ENCODE results near the gene GRAMD2B.
A peak's percentile ranks its signal among the peaks of the same experiment; 100 is the strongest.
"Not testable (repeated sequence)": the region's sequence is repeated elsewhere in the genome, so short reads cannot be mapped to it uniquely, and the experiment has no call there.

GRAMD2B gene

DNA sequence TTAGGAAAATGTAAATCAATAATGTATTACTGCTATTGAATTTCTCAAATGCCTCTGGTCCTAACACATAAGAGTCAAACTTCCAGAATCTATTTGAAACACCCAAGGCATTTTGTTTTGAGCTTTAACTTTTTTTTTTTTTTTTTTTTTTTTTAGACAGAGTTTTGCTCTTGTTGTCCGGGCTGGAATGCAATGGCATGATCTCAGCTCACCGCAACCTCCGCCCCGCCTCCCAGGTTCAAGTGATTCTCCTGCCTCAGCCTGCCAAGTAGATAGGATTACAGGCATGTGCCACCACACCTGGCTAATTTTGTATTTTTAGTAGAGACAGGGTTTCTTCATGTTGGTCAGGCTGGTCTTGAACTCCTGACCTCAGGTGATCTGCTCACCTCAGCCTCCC, 96.0 kb downstream of the GRAMD2B start:
- H3K36me3 ChIP-seq (ENCODE audit: insufficient read depth, low read length); H3K79me2 ChIP-seq (ENCODE audit: control insufficient read depth, insufficient read depth, low read length, unreplicated experiment); H3K27me3 ChIP-seq (ENCODE audit: insufficient read depth, low read length); H3K27ac ChIP-seq (ENCODE audit: low read depth, low read length); H3K4me3 ChIP-seq (ENCODE audit: low read depth, low read length); H2AFZ ChIP-seq (ENCODE audit: low read length, unreplicated experiment): not testable (repeated sequence)
- H3K4me1 ChIP-seq (ENCODE audit: control insufficient read depth, insufficient read depth, low read length, unreplicated experiment): peaks cover 29% of the 10 kb centered on the region

DNA sequence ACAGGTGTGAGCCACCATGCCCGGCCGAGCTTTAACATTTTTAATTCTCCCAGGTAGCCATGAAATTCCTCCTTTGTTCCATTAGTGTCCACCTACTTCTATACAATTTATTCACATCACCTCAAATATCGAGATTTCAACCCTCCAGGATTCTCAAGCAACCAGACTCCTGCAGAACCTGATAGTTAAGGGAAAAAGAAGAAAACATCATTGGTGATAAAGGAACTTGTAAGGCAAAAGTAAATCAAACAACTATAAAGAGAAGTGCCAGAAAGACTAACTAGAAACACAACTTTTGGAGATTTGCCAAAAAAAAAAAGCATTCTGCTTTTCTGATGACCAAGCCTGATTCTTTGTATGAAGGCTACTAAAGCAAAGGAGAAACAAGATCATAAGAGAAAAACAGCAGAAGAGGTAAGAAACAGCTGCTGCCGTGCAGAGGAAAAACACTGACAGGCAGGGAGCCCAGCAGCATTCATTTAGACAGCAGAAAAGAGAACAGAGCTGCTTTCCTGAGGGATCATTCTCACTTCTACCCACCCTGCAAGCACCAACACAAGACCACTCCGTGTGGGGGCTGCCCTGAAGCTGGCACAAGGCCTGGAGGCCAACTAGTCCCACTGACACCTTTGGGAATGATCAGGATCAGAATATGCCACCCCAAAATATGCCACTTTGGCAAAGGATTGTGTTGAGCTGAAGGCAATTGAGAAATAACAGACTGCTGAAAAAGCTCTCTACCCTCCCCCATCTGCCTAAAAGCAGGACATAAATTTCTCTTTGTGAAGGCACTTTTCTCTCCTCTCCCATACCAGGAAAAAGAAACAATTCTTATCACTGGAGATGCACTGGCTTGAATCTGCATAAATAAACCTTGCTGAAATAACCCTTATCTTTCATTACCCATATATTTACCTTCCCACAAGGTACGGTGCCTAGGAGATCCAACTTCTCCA, 96.7 kb downstream of the GRAMD2B start:
- Histone ChIP-seq H3K27ac (ENCODE audit: low read depth, low read length) (no peak overlapping the region), H3K36me3 (ENCODE audit: insufficient read depth, low read length) (no peaks in the 10 kb centered on the region), H3K27me3 (ENCODE audit: insufficient read depth, low read length) (no peaks in the 10 kb centered on the region), H3K79me2 (ENCODE audit: control insufficient read depth, insufficient read depth, low read length, unreplicated experiment) (no peaks in the 10 kb centered on the region), H3K4me3 (ENCODE audit: low read depth, low read length) (no peak overlapping the region), H2AFZ (ENCODE audit: low read length, unreplicated experiment) (peak overlapping the region; percentile 18), H3K4me1 (ENCODE audit: control insufficient read depth, insufficient read depth, low read length, unreplicated experiment) (peaks cover 29% of the 10 kb centered on the region)

DNA sequence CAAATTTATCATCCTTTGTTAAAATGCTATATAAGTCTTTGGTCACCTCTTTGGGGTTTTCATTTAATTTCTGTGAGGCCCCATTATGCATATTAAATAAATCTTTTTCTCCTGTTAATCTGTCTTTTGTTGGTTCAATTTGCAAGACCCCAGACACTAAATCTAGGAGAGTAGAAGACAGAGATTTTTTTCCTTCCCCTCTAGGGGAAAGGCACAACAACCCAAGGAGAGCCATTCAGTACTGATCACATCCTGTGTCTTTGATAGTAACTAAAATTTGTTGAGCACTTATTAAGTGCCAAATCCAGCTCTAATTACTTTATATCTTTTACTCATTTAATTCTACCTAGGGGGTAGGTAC, 97.4 kb downstream of the GRAMD2B start:
- no peaks in the 10 kb centered on the region for H3K36me3 ChIP-seq (ENCODE audit: insufficient read depth, low read length)
- H2AFZ ChIP-seq (ENCODE audit: low read length, unreplicated experiment): no peak overlapping the region
- no peaks in the 10 kb centered on the region for H3K79me2 ChIP-seq (ENCODE audit: control insufficient read depth, insufficient read depth, low read length, unreplicated experiment)
- H3K4me3 ChIP-seq (ENCODE audit: low read depth, low read length): no peak overlapping the region
- H3K27ac ChIP-seq (ENCODE audit: low read depth, low read length): no peak overlapping the region
- no peaks in the 10 kb centered on the region for H3K27me3 ChIP-seq (ENCODE audit: insufficient read depth, low read length)
- H3K4me1 ChIP-seq (ENCODE audit: control insufficient read depth, insufficient read depth, low read length, unreplicated experiment): peaks cover 25% of the 10 kb centered on the region

DNA sequence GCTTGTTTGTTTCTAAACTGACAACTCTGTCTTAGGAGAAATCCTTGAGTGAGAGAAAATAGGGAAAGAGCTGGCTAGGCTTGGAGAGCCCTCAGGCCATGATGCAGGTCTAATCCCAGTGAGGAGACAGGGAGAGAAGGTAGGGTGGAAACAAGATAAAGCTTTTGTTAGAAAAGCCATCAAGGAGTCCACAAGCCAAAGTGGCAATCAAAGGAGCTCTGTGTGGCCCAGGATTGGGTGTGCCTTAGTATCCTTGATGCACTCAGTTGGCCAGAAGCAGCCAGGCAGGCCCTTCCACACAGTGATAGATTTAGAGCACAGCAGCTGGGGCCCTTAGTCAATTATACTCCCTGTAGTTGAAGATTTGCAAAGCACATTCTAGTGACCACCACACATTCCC, 97.9 kb downstream of the GRAMD2B start:
- H3K36me3 ChIP-seq (ENCODE audit: insufficient read depth, low read length): no peaks in the 10 kb centered on the region
- H3K27me3 ChIP-seq (ENCODE audit: insufficient read depth, low read length): no peaks in the 10 kb centered on the region
- H3K4me1 ChIP-seq (ENCODE audit: control insufficient read depth, insufficient read depth, low read length, unreplicated experiment): peaks cover 24% of the 10 kb centered on the region
- no peak overlapping the region for H3K27ac ChIP-seq (ENCODE audit: low read depth, low read length)
- H2AFZ ChIP-seq (ENCODE audit: low read length, unreplicated experiment): no peak overlapping the region
- H3K4me3 ChIP-seq (ENCODE audit: low read depth, low read length): no peak overlapping the region
- no peaks in the 10 kb centered on the region for H3K79me2 ChIP-seq (ENCODE audit: control insufficient read depth, insufficient read depth, low read length, unreplicated experiment)

DNA sequence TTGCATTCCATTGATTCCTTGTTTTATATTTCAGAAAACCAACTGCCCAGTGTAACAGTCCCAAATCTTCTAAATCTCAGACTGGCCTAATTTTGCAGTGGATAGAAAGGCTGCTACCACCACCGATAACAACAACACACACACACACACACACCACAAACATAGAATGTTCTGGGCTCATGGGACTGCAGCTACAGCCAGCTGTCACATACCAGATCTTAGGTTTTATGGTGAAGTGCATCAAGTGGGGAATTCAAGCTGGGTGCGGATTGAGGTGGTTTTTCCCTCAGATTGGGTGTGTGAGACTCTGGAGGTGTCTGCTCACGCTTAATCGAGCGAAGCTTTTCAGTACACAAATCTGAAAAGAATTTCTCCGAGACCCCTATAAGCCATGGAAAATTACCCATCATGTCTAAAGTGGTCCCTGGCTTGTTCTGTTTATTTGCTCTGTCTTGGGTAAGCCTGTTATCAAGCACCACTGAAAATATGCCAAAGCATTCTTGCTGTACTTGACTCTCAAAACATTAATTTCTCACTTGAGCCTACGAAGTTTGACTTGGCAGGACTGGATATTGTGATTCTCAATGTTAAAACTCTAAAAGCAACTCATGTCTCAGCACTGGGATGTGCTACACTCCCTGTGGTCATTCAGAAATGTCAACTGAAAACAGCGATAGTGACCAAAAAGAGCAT, 100.8 kb downstream of the GRAMD2B start:
- peaks cover 22% of the 10 kb centered on the region for H3K4me1 ChIP-seq (ENCODE audit: control insufficient read depth, insufficient read depth, low read length, unreplicated experiment)
- H2AFZ ChIP-seq (ENCODE audit: low read length, unreplicated experiment): no peak overlapping the region
- no peak overlapping the region for H3K27ac ChIP-seq (ENCODE audit: low read depth, low read length)
- H3K4me3 ChIP-seq (ENCODE audit: low read depth, low read length): no peak overlapping the region
- H3K27me3 ChIP-seq (ENCODE audit: insufficient read depth, low read length): no peaks in the 10 kb centered on the region
- no peaks in the 10 kb centered on the region for H3K79me2 ChIP-seq (ENCODE audit: control insufficient read depth, insufficient read depth, low read length, unreplicated experiment)
- H3K36me3 ChIP-seq (ENCODE audit: insufficient read depth, low read length): no peaks in the 10 kb centered on the region

DNA sequence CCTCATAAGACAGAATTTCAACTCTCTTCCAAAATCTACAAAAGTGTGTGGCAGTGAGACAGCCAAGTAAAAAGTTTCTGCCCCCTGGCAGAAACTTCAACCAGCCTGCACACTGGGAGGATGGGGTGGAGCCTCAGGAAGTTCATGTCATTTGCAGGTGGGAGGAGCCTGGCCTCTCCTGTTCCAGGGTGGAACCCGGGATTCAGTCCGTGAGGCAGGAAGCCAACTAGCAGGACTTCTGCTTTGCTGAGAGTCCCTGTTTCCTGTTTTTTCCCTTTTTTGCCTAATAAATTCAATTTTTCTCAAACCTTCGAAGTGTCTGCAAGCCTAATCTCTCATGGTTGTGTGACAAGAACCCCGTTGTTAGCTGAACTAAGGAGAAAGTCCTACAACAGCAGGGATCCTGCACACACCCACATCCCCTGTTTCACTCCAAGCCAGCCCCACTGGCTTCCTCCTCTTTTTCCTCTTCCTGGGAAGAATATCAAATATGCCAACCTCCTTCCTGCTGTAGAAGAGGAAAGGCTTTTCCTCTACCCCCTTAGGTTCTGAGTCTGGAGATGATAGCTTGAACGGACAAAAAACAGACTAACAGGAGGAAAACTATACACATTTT, 102.5 kb downstream of the GRAMD2B start:
- Histone ChIP-seq H3K4me3 (ENCODE audit: low read depth, low read length) (no peak overlapping the region), H3K36me3 (ENCODE audit: insufficient read depth, low read length) (no peaks in the 10 kb centered on the region), H3K27ac (ENCODE audit: low read depth, low read length) (0 out of 2 replicates have a peak overlapping the region, but pooled peaks have one; percentile 19), H3K27me3 (ENCODE audit: insufficient read depth, low read length) (no peaks in the 10 kb centered on the region), H2AFZ (ENCODE audit: low read length, unreplicated experiment) (peak overlapping the region; percentile 7), H3K4me1 (ENCODE audit: control insufficient read depth, insufficient read depth, low read length, unreplicated experiment) (peaks cover 14% of the 10 kb centered on the region), H3K79me2 (ENCODE audit: control insufficient read depth, insufficient read depth, low read length, unreplicated experiment) (no peaks in the 10 kb centered on the region)

DNA sequence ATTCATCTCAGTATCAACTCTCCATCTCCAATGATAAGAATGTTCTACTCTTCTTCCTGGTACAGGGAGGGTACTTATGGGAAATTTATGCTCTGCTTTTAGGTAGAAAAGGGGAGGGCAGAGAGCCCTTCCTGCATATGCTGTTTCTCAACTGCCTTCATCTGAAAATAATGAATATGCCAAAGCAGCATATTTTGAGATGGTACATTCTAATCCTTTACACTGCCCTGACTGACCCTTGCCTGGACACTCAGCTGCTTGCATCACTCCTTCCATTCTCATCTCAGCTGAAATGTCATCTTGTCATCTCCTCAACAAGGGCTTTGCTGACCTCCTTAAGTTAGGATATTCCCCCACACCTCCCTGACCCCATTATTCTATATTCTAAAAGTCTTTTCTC, 103.3 kb downstream of the GRAMD2B start:
- Histone ChIP-seq H3K79me2 (ENCODE audit: control insufficient read depth, insufficient read depth, low read length, unreplicated experiment) (no peaks in the 10 kb centered on the region), H2AFZ (ENCODE audit: low read length, unreplicated experiment) (no peak overlapping the region), H3K4me3 (ENCODE audit: low read depth, low read length) (no peak overlapping the region), H3K27ac (ENCODE audit: low read depth, low read length) (no peak overlapping the region), H3K27me3 (ENCODE audit: insufficient read depth, low read length) (no peaks in the 10 kb centered on the region), H3K36me3 (ENCODE audit: insufficient read depth, low read length) (no peaks in the 10 kb centered on the region), H3K4me1 (ENCODE audit: control insufficient read depth, insufficient read depth, low read length, unreplicated experiment) (peaks cover 16% of the 10 kb centered on the region)

DNA sequence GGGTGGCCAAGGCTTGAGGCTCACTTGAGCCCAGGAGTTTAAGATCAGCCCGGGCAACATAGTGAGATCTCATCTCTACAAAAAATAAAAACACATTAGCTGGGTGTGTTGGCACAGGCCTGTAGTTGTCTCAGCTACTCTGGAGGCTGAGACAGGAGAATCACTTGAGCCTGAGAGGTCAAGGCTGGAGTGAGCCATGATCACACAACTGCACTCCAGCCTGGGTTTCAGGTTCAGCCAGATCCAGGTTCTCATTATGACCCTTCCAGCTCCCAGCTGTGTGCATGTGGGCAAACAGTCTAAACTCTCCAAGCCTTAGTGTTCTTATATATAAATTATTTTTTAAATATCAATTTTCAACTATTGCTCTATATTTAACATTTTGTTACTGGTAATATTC, 103.9 kb downstream of the GRAMD2B start:
- no peak overlapping the region for H2AFZ ChIP-seq (ENCODE audit: low read length, unreplicated experiment)
- H3K4me1 ChIP-seq (ENCODE audit: control insufficient read depth, insufficient read depth, low read length, unreplicated experiment): peaks cover 22% of the 10 kb centered on the region
- no peak overlapping the region for H3K4me3 ChIP-seq (ENCODE audit: low read depth, low read length)
- no peaks in the 10 kb centered on the region for H3K79me2 ChIP-seq (ENCODE audit: control insufficient read depth, insufficient read depth, low read length, unreplicated experiment)
- H3K36me3 ChIP-seq (ENCODE audit: insufficient read depth, low read length): no peaks in the 10 kb centered on the region
- H3K27ac ChIP-seq (ENCODE audit: low read depth, low read length): no peak overlapping the region
- H3K27me3 ChIP-seq (ENCODE audit: insufficient read depth, low read length): no peaks in the 10 kb centered on the region

DNA sequence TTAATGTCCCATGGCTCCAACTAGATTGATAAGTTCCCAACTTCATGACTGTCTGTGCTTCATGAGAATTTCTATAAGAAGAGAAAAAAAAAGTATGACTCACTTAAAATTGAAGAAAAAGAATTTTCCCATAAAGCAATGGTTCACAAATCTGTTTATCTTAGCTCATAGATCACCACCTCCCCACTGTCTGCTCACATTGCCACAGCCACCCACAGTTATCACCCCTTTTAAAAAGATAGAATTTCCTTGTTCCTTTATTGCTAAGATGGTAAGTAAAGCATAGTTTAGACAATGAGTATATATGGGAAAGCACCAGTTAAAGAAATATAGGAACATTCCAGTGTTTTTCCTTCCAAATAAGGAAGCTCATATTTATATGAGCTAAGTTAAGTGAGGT, 104.7 kb downstream of the GRAMD2B start:
- Histone ChIP-seq H3K36me3 (ENCODE audit: insufficient read depth, low read length) (no peaks in the 10 kb centered on the region), H3K27me3 (ENCODE audit: insufficient read depth, low read length) (no peaks in the 10 kb centered on the region), H3K4me3 (ENCODE audit: low read depth, low read length) (no peak overlapping the region), H3K4me1 (ENCODE audit: control insufficient read depth, insufficient read depth, low read length, unreplicated experiment) (peaks cover 23% of the 10 kb centered on the region), H3K79me2 (ENCODE audit: control insufficient read depth, insufficient read depth, low read length, unreplicated experiment) (no peaks in the 10 kb centered on the region), H3K27ac (ENCODE audit: low read depth, low read length) (peak overlapping the region; percentile 60), H2AFZ (ENCODE audit: low read length, unreplicated experiment) (no peak overlapping the region)

DNA sequence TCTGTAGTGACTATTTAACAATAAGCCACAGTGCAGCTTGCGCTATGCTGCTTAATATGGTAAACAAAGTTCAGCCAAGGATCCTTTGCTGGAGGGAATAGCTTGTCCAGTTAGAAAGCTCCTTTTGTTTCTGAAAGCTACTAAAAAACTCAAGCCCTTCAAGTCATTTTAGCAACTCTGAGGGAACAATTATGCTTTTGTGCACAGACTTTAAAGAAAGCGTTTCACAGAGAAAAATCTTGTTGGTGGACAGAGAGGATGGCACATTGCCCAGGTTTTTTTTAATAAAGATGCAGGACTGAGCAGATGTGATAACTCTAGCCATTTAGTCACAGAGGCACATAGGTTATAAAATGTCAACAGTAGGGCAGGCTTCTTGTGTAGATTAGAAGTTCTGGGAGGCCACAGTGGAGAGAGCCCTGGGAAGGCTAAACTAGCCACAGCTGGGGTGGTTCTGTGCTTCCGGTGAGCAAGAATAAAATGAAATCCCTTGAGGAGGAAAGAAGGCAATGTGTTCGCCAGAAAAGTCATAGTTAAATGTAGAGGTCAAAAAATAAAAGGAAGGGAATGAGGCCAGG, 108.4 kb downstream of the GRAMD2B start:
- no peak overlapping the region for H3K4me3 ChIP-seq (ENCODE audit: low read depth, low read length)
- H3K4me1 ChIP-seq (ENCODE audit: control insufficient read depth, insufficient read depth, low read length, unreplicated experiment): peaks cover 11% of the 10 kb centered on the region
- peak overlapping the region; percentile 35 for H2AFZ ChIP-seq (ENCODE audit: low read length, unreplicated experiment)
- H3K36me3 ChIP-seq (ENCODE audit: insufficient read depth, low read length): no peaks in the 10 kb centered on the region
- no peaks in the 10 kb centered on the region for H3K27me3 ChIP-seq (ENCODE audit: insufficient read depth, low read length)
- H3K79me2 ChIP-seq (ENCODE audit: control insufficient read depth, insufficient read depth, low read length, unreplicated experiment): no peaks in the 10 kb centered on the region
- H3K27ac ChIP-seq (ENCODE audit: low read depth, low read length): no peak overlapping the region

Measured in ACC112 (cell line).